Activated CD8-positive, alpha-beta memory T cell treated with anti-CD3 and anti-CD28 coated beads, Interleukin-2, amount 50 U/mL, for 48 hours (primary cell): Measurements from ENCODE around the gene FXYD2.
"Not testable (repeated sequence)": the region's sequence is repeated elsewhere in the genome, so short reads cannot be mapped to it uniquely, and the experiment has no call there.

Experiments
- DNase-seq: peaks from one replicate; pipeline ENCODE4 v3.0.0-alpha.2; 2020

FXYD2 gene

GRCh38 chr11:117819096-117820040 is 5.2 kb downstream of the FXYD2 start:
- no peak for DNase-seq

GRCh38 chr11:117818041-117818873 is 6.3 kb downstream of the FXYD2 start:
- peak; percentile 76 for DNase-seq

GRCh38 chr11:117817368-117818040 is 7.0 kb downstream of the FXYD2 start:
- DNase-seq, result peak; percentile 98

- no peak for DNase-seq
Measured at GRCh38 chr11:117816846-117817367, 7.6 kb downstream of the FXYD2 start.

- no peak for DNase-seq
Measured at GRCh38 chr11:117816151-117816741, 8.3 kb downstream of the FXYD2 start.

GRCh38 chr11:117815262-117815803 is 9.2 kb downstream of the FXYD2 start:
- DNase-seq, result peak; percentile 80

- DNase-seq, result peak; percentile 89
Measured at GRCh38 chr11:117814766-117815261, 9.7 kb downstream of the FXYD2 start.

- no peak for DNase-seq
Measured at GRCh38 chr11:117814204-117814765, 10.3 kb downstream of the FXYD2 start.

GRCh38 chr11:117810056-117810451 is 14.5 kb downstream of the FXYD2 start:
- DNase-seq, result not testable (repeated sequence)

- DNase-seq, result peak; percentile 74
Measured at GRCh38 chr11:117809236-117810055, 15.1 kb downstream of the FXYD2 start.

- no peak for DNase-seq
Measured at GRCh38 chr11:117808784-117809183, 15.8 kb downstream of the FXYD2 start.

GRCh38 chr11:117807482-117808327 is 16.8 kb downstream of the FXYD2 start:
- peak; percentile 94 for DNase-seq

- no peak for DNase-seq
Measured at GRCh38 chr11:117806846-117807245, 17.7 kb downstream of the FXYD2 start.

- DNase-seq, result no peak
Measured at GRCh38 chr11:117805045-117805444, 19.5 kb downstream of the FXYD2 start.

GRCh38 chr11:117803896-117804295 is 20.6 kb downstream of the FXYD2 start:
- DNase-seq, result no peak

- no peak for DNase-seq
Measured at GRCh38 chr11:117799634-117800033, 24.9 kb downstream of the FXYD2 start.

GRCh38 chr11:117796872-117797529 is 27.5 kb downstream of the FXYD2 start, which contains the start of gene DSCAML1:
Gene DSCAML1 (minus strand): TSS chr11:117797216. CDS start chr11:117797079, 137 bp downstream.
- DNase-seq, result peak; percentile 73

GRCh38 chr11:117796456-117796871 is 28.1 kb downstream of the FXYD2 start:
- no peak for DNase-seq
